Panc1 (cell line): ENCODE results near the gene DNAJC22. TPM values are rescaled to one million over a fixed set of nuclear protein-coding genes. Genes with fewer than 3 reads are reported as not detected.

Source experiments
- ATAC-seq: fragments of 200-7000 bp; cut with Tn5 transposase; 2 replicates; pipeline ENCODE4 v1.9.1; 2020; ENCODE audit warnings: mild to moderate bottlenecking, moderate library complexity
- BruUV-seq: library from RNA; stranded (reverse); fragments of 400-500 nt; replicated peaks from 2 replicates; lab custom pipeline; 2021; lab: Mats Ljungman, UMichigan
- CTCF ChIA-PET: fragments of 300-600 bp; sonication (Branson Sonifier 250); formaldehyde crosslinking; loops from one replicate; lab custom pipeline; 2022; ENCODE audit warnings: antibody characterized with exemption; lab: Charles Lee
- POLR2A ChIA-PET: fragments of 300-600 bp; sonication (Branson Sonifier 250); formaldehyde crosslinking; loops from one replicate; lab custom pipeline; 2022; ENCODE audit warnings: antibody characterized with exemption; lab: Charles Lee
- DNase-seq: peaks from one replicate; pipeline ENCODE4 v3.0.0-alpha.2; 2010; ENCODE audit warnings: low read depth, low spot score
- H3K27ac ChIP-seq: 2 replicates; pipeline ENCODE4 v1.5.1; 2011; ENCODE audit warnings: mild to moderate bottlenecking, low read length, inconsistent platforms
- H3K27me3 ChIP-seq: fragments of 200-500 bp; sonication (Bioruptor generic); 2 replicates; pipeline ENCODE4 v1.6.0; 2014; ENCODE audit warnings: low read length, inconsistent platforms; ENCODE audit not compliant: control insufficient read depth, insufficient read depth
- H3K36me3 ChIP-seq: fragments of 200-500 bp; sonication (Bioruptor generic); 2 replicates; pipeline ENCODE4 v1.5.1; 2014; ENCODE audit warnings: inconsistent platforms, mild to moderate bottlenecking, low read length, moderate library complexity; ENCODE audit not compliant: control insufficient read depth, insufficient read depth
- H3K4me1 ChIP-seq: 2 replicates; pipeline ENCODE4 v1.5.1; 2011; ENCODE audit warnings: inconsistent platforms, mild to moderate bottlenecking, low read length, moderate library complexity; ENCODE audit not compliant: control insufficient read depth, insufficient read depth
- H3K4me3 ChIP-seq, 2 experiments: 2 replicates each; pipeline ENCODE4 v1.5.1; 2011 to 2012; ENCODE audit warnings: low read depth in 2 of 2, low read length in 2 of 2, mild to moderate bottlenecking in 2 of 2, inconsistent platforms in 1 of 2, moderate library complexity in 1 of 2
- H3K9me3 ChIP-seq: fragments of 200-500 bp; sonication (Bioruptor generic); 2 replicates; pipeline ENCODE4 v1.5.1; 2014; ENCODE audit warnings: low read depth, mild to moderate bottlenecking, inconsistent platforms, low read length, moderate library complexity; ENCODE audit not compliant: control insufficient read depth, insufficient read depth
- CTCF ChIP-seq: fragments of 450-650 bp; IDR thresholded peaks from 2 replicates; pipeline ENCODE4 v1.5.1; 2017; ENCODE audit warnings: mild to moderate bottlenecking
- POLR2AphosphoS5 ChIP-seq: IDR thresholded peaks from 2 replicates; pipeline ENCODE4 v1.6.1; 2012; ENCODE audit warnings: mild to moderate bottlenecking, low read depth, low read length, moderate library complexity
- SIN3A ChIP-seq: IDR thresholded peaks from 2 replicates; pipeline ENCODE4 v1.6.1; 2012; ENCODE audit warnings: low read depth, mild to moderate bottlenecking, low read length, moderate library complexity, borderline replicate concordance; ENCODE audit not compliant: insufficient read depth
- TCF7L2 ChIP-seq: IDR thresholded peaks from 2 replicates; pipeline ENCODE4 v1.6.1; 2011; ENCODE audit warnings: mild to moderate bottlenecking, low read depth, low read length, inconsistent platforms
- in situ Hi-C: cut with HindIII; loops from 2 replicates; pipeline ENCODE4 v1.10.0; 2016; ENCODE audit warnings: low sequenced_read_pairs, low pct_unique_long_range_greater_than_20kb
- intact Hi-C: fragments of 100-400 bp; cut with micrococcal nuclease; formaldehyde crosslinking; loops from one replicate; pipeline ENCODE4 v1.10.0; 2022; ENCODE audit not compliant: unreplicated experiment
- total RNA-seq: library from RNA; stranded (reverse); gene quantifications from one replicate; pipeline ENCODE4 v1.2.1, GENCODE V29; 2021; ENCODE audit not compliant: unreplicated experiment
- TF ChIP-seq, protein P1 (sequence below), 2 experiments: IDR thresholded peaks; 2 replicates each; pipeline ENCODE4 v1.6.1; 2011 to 2012; ENCODE audit warnings: low read depth in 2 of 2, control low read depth in 1 of 2, low read length in 1 of 2, mild to moderate bottlenecking in 1 of 2, moderate library complexity in 1 of 2; ENCODE audit not compliant: insufficient read depth in 1 of 2

Gene DNAJC22
- total RNA-seq, 1 experiment from 2014 or later = 1.9 TPM

- no peaks in the 10 kb centered on the region for H3K9me3 ChIP-seq
- no peak for DNase-seq
- ChIA-PET POLR2A (no interaction called here), CTCF (interaction anchor here (0.5 to 2.1 kb wide), 8 partner anchors 9 to 119 kb away, joined by 3 to 19 read pairs (median 3); partner anchors contain the start of gene PRPH)
- intact Hi-C loops = no loop called here
- no TSS peak for BruUV-seq
- peaks cover 16% of the 10 kb centered on the region for H3K4me1 ChIP-seq
- no peaks in the 10 kb centered on the region; the same call in 1 of the 2 replicates for H3K27me3 ChIP-seq
- H3K27ac ChIP-seq = no peak overlapping the region
- in situ Hi-C loops = no loop called here
- H3K36me3 ChIP-seq = no peaks in the 10 kb centered on the region
- TF ChIP-seq SIN3A (no peak), POLR2AphosphoS5 (no peak), CTCF (no peak), TCF7L2 (no peak)
- TF ChIP-seq, protein P1, sequence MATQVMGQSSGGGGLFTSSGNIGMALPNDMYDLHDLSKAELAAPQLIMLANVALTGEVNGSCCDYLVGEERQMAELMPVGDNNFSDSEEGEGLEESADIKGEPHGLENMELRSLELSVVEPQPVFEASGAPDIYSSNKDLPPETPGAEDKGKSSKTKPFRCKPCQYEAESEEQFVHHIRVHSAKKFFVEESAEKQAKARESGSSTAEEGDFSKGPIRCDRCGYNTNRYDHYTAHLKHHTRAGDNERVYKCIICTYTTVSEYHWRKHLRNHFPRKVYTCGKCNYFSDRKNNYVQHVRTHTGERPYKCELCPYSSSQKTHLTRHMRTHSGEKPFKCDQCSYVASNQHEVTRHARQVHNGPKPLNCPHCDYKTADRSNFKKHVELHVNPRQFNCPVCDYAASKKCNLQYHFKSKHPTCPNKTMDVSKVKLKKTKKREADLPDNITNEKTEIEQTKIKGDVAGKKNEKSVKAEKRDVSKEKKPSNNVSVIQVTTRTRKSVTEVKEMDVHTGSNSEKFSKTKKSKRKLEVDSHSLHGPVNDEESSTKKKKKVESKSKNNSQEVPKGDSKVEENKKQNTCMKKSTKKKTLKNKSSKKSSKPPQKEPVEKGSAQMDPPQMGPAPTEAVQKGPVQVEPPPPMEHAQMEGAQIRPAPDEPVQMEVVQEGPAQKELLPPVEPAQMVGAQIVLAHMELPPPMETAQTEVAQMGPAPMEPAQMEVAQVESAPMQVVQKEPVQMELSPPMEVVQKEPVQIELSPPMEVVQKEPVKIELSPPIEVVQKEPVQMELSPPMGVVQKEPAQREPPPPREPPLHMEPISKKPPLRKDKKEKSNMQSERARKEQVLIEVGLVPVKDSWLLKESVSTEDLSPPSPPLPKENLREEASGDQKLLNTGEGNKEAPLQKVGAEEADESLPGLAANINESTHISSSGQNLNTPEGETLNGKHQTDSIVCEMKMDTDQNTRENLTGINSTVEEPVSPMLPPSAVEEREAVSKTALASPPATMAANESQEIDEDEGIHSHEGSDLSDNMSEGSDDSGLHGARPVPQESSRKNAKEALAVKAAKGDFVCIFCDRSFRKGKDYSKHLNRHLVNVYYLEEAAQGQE (IDR thresholded peaks at IDR 0.05; ENCODE audit: insufficient read depth in 1 of 2, low read depth in 2 of 2, low read length in 1 of 2) = no peak
- ATAC-seq = no peak
- H3K4me3 ChIP-seq = no peak overlapping the region
These were observed 5.5 kb upstream of the DNAJC22 start for GRCh38 chr12:49340971-49341776.

- TF ChIP-seq POLR2AphosphoS5 = no peak
- Histone ChIP-seq H3K9me3 (no peaks in the 10 kb centered on the region), H3K36me3 (no peaks in the 10 kb centered on the region), H3K4me3 (no peak overlapping the region), H3K27ac (no peak overlapping the region), H3K4me1 (peaks cover 16% of the 10 kb centered on the region), H3K27me3 (no peaks in the 10 kb centered on the region; the same call in 1 of the 2 replicates)
- no peak for ATAC-seq
- DNase-seq = no peak
- POLR2A ChIA-PET = no interaction called here
- CTCF ChIA-PET = interaction anchor here (0.5 to 2.1 kb wide), 8 partner anchors 9 to 118 kb away, joined by 3 to 19 read pairs (median 4); partner anchors contain the start of gene PRPH
- in situ Hi-C loops (no loop called here), intact Hi-C loops (no loop called here)
- BruUV-seq = no TSS peak
These were observed 5.0 kb upstream of the DNAJC22 start for GRCh38 chr12:49341777-49342065.
